H9 (cell line): ENCODE data around the gene PTCSC3. TPM values are rescaled to one million over a fixed set of nuclear protein-coding genes. Genes with fewer than 3 reads are reported as not detected.

Source experiments
- DNase-seq: peaks from one replicate; pipeline ENCODE4 v3.0.0-alpha.2; 2017
- H2AFZ ChIP-seq: one replicate; pipeline ENCODE4 v1.6.1; 2013; ENCODE audit warnings: mild to moderate bottlenecking, low read length, control low read depth, moderate library complexity
- H2AK5ac ChIP-seq: 2 replicates; pipeline ENCODE4 v1.6.1; 2013; ENCODE audit warnings: low read length, control low read depth, mixed read lengths; ENCODE audit not compliant: insufficient read length
- H2BK120ac ChIP-seq: one replicate; pipeline ENCODE4 v1.6.1; 2013; ENCODE audit warnings: low read depth, mild to moderate bottlenecking, low read length, control low read depth, inconsistent platforms; ENCODE audit not compliant: poor library complexity, severe bottlenecking
- H2BK12ac ChIP-seq: 2 replicates; pipeline ENCODE4 v1.6.1; 2013; ENCODE audit warnings: low read length, control low read depth, mixed read lengths, low read depth; ENCODE audit not compliant: insufficient read length
- H2BK15ac ChIP-seq: 2 replicates; pipeline ENCODE4 v1.6.1; 2013; ENCODE audit warnings: low read depth, low read length, control low read depth
- H2BK20ac ChIP-seq: one replicate; pipeline ENCODE4 v1.6.1; 2013; ENCODE audit warnings: low read depth, mild to moderate bottlenecking, low read length, control low read depth, inconsistent platforms; ENCODE audit not compliant: poor library complexity, severe bottlenecking
- H2BK5ac ChIP-seq: 2 replicates; pipeline ENCODE4 v1.6.1; 2013; ENCODE audit warnings: low read length, control low read depth, mixed read lengths; ENCODE audit not compliant: insufficient read length
- H3K14ac ChIP-seq: 2 replicates; pipeline ENCODE4 v1.6.1; 2013; ENCODE audit warnings: low read length, control low read depth; ENCODE audit not compliant: insufficient read depth
- H3K18ac ChIP-seq: 2 replicates; pipeline ENCODE4 v1.6.1; 2013; ENCODE audit warnings: low read depth, mild to moderate bottlenecking, mixed read lengths, low read length, control low read depth; ENCODE audit not compliant: insufficient read length
- H3K23ac ChIP-seq: 2 replicates; pipeline ENCODE4 v1.6.1; 2013; ENCODE audit warnings: low read length, control low read depth, mixed read lengths, low read depth; ENCODE audit not compliant: insufficient read length
- H3K23me2 ChIP-seq: 2 replicates; pipeline ENCODE4 v1.6.1; 2013; ENCODE audit warnings: low read depth, mild to moderate bottlenecking, mixed read lengths, low read length, control low read depth; ENCODE audit not compliant: insufficient read length, poor library complexity, severe bottlenecking
- H3K27ac ChIP-seq: 2 replicates; pipeline ENCODE4 v1.5.1; 2013; ENCODE audit warnings: low read length, control low read depth, mixed read lengths, low read depth; ENCODE audit not compliant: insufficient read length
- H3K27me3 ChIP-seq: 2 replicates; pipeline ENCODE4 v1.6.1; 2013; ENCODE audit warnings: low read length, control low read depth, inconsistent platforms; ENCODE audit not compliant: insufficient read depth
- H3K4ac ChIP-seq: 2 replicates; pipeline ENCODE4 v1.6.1; 2013; ENCODE audit warnings: low read depth, mild to moderate bottlenecking, control low read depth, inconsistent platforms, low read length, moderate library complexity
- H3K4me1 ChIP-seq: 2 replicates; pipeline ENCODE4 v1.6.1; 2013; ENCODE audit warnings: low read length, control low read depth, inconsistent platforms; ENCODE audit not compliant: insufficient read depth
- H3K4me2 ChIP-seq: 2 replicates; pipeline ENCODE4 v1.6.1; 2013; ENCODE audit warnings: low read length, control low read depth, mixed read lengths; ENCODE audit not compliant: insufficient read length, insufficient read depth
- H3K56ac ChIP-seq: 2 replicates; pipeline ENCODE4 v1.6.1; 2013; ENCODE audit warnings: low read depth, mild to moderate bottlenecking, mixed read lengths, low read length, control low read depth; ENCODE audit not compliant: insufficient read length
- H3K79me1 ChIP-seq: 2 replicates; pipeline ENCODE4 v1.6.1; 2013; ENCODE audit warnings: low read depth, mild to moderate bottlenecking, moderate library complexity, low read length, control low read depth, inconsistent platforms; ENCODE audit not compliant: insufficient read depth, poor library complexity, severe bottlenecking
- H3K79me2 ChIP-seq: 2 replicates; pipeline ENCODE4 v1.6.1; 2013; ENCODE audit warnings: low read length, control low read depth, inconsistent platforms; ENCODE audit not compliant: insufficient read depth
- H3K9ac ChIP-seq: 2 replicates; pipeline ENCODE4 v1.6.1; 2013; ENCODE audit warnings: low read length, control low read depth, mixed read lengths; ENCODE audit not compliant: insufficient read length; ENCODE audit errors: extremely low read depth
- H3K9me3 ChIP-seq: one replicate; pipeline ENCODE4 v1.6.1; 2013; ENCODE audit warnings: low read depth, low read length, inconsistent platforms; ENCODE audit not compliant: control insufficient read depth
- H3T11ph ChIP-seq: one replicate; pipeline ENCODE4 v1.6.1; 2013; ENCODE audit warnings: mild to moderate bottlenecking, low read length, control low read depth, inconsistent platforms
- H4K20me1 ChIP-seq: one replicate; pipeline ENCODE4 v1.6.1; 2013; ENCODE audit not compliant: control insufficient read depth, insufficient read length, insufficient read depth
- H4K5ac ChIP-seq: 2 replicates; pipeline ENCODE4 v1.6.1; 2013; ENCODE audit warnings: low read depth, mild to moderate bottlenecking, mixed read lengths, low read length, control low read depth; ENCODE audit not compliant: insufficient read length
- H4K8ac ChIP-seq: replicated peaks from 2 replicates; pipeline ENCODE4 v1.6.1; 2013; ENCODE audit warnings: low read length, control low read depth, mixed read lengths, low read depth; ENCODE audit not compliant: insufficient read length
- H4K91ac ChIP-seq: 2 replicates; pipeline ENCODE4 v1.6.1; 2013; ENCODE audit warnings: low read depth, mild to moderate bottlenecking, moderate library complexity, mixed read lengths, low read length, control low read depth; ENCODE audit not compliant: insufficient read length
- H3K27ac Mint-ChIP-seq, 3 experiments: 2 replicates in 2 of 3; 3 replicates in 1 of 3; pipeline ENCODE4 v1.8.0; 2020 to 2021; ENCODE audit warnings: mixed read lengths in 3 of 3, mild to moderate bottlenecking in 1 of 3, moderate library complexity in 1 of 3
- H3K27me3 Mint-ChIP-seq: 2 replicates; pipeline ENCODE4 v1.8.0; 2021; ENCODE audit warnings: low read depth, mild to moderate bottlenecking, moderate library complexity, mixed read lengths
- H3K36me3 Mint-ChIP-seq, 3 experiments: 2 replicates in 2 of 3; 3 replicates in 1 of 3; pipeline ENCODE4 v1.8.0; 2020 to 2021; ENCODE audit warnings: low read depth in 3 of 3, mixed read lengths in 3 of 3; ENCODE audit not compliant: insufficient read depth in 1 of 3
- H3K4me1 Mint-ChIP-seq, 2 experiments: 2 replicates each; pipeline ENCODE4 v1.8.0; 2020; ENCODE audit warnings: mixed read lengths in 2 of 2
- H3K4me3 Mint-ChIP-seq, 2 experiments: 2 replicates in 1 of 2; 3 replicates in 1 of 2; pipeline ENCODE4 v1.8.0; 2020 to 2021; ENCODE audit warnings: mild to moderate bottlenecking in 2 of 2, mixed read lengths in 2 of 2, moderate library complexity in 1 of 2
- H3K9me3 Mint-ChIP-seq, 2 experiments: 2 replicates in 1 of 2; 3 replicates in 1 of 2; pipeline ENCODE4 v1.8.0; 2020; ENCODE audit warnings: mild to moderate bottlenecking in 2 of 2, mixed read lengths in 2 of 2, moderate library complexity in 1 of 2
- WGBS: extraction: QIAGEN DNeasy Blood & Tissue Kit; methylation state at CpG from one replicate; pipeline ENCODE4 v1.1.7; 2013; ENCODE audit warnings: missing lambda C conversion rate, low lambda C conversion rate, mixed read lengths; ENCODE audit not compliant: insufficient read length; ENCODE audit errors: extremely low coverage; 5-methylcytosine and 5-hydroxymethylcytosine counted together
- total RNA-seq: library from RNA; stranded (reverse); gene quantifications from 2 replicates; pipeline ENCODE4 v1.2.1, GENCODE V29; 2021
- TF ChIP-seq, protein P1 (sequence below): fragments of 200-600 bp; sonication (generic); conservative IDR thresholded peaks from 3 replicates; pipeline ENCODE4 v1.8.0; 2021; ENCODE audit warnings: antibody characterized with exemption, mild to moderate bottlenecking

The PTCSC3 gene
- total RNA-seq, 1 experiment from 2014 or later = not detected

DNA sequence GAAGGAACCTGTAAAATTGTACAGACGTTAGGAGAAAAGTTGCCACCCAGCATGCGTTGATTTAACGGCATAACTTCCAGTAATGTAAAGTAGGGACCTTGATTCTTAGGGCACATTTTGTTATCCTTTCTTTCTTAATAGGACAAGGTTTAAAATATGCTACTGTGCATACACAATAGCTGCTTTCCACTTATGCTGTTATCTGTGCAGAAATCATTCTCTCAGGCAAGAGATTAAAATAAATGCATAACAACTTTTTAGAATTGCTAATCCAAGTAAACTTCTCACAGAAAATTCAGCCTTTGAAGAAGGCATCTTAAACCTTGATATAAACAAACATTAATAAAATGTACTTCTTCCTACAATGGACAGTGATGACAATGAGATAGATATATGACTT, 16.0 kb upstream of the PTCSC3 start:
- Histone ChIP-seq H3K79me2 (no peaks in the 10 kb centered on the region), H3K27ac (no peak overlapping the region), H3K23ac (no peak overlapping the region), H3K4me2 (no peak overlapping the region), H2BK120ac (no peak overlapping the region), H3K23me2 (no peaks in the 10 kb centered on the region), H3K4me1 (no peaks in the 10 kb centered on the region), H3K79me1 (no peaks in the 10 kb centered on the region), H3K9me3 (no peaks in the 10 kb centered on the region), H3K27me3 (no peaks in the 10 kb centered on the region), H3K14ac (no peak overlapping the region), H4K5ac (no peak overlapping the region), H3K56ac (no peak overlapping the region), H4K8ac (no peak overlapping the region), H2BK20ac (no peak overlapping the region), H2BK12ac (no peak overlapping the region), H3T11ph (no peak overlapping the region), H3K18ac (no peak overlapping the region), H2AK5ac (no peak overlapping the region), H4K91ac (no peak overlapping the region), H2BK5ac (no peak overlapping the region), H3K4ac (no peak overlapping the region), H3K9ac (no peak overlapping the region), H4K20me1 (no peaks in the 10 kb centered on the region), H2AFZ (no peak overlapping the region), H2BK15ac (no peak overlapping the region)
- DNase-seq = no peak
- H3K36me3 Mint-ChIP-seq = peaks cover 0 to 2% (median 0%) of the 10 kb centered on the region in 3 experiments; a peak in 2 of 7 replicates
- WGBS = no CpG with 5 or more reads among the region's 3 CpGs
- TF ChIP-seq, protein P1, sequence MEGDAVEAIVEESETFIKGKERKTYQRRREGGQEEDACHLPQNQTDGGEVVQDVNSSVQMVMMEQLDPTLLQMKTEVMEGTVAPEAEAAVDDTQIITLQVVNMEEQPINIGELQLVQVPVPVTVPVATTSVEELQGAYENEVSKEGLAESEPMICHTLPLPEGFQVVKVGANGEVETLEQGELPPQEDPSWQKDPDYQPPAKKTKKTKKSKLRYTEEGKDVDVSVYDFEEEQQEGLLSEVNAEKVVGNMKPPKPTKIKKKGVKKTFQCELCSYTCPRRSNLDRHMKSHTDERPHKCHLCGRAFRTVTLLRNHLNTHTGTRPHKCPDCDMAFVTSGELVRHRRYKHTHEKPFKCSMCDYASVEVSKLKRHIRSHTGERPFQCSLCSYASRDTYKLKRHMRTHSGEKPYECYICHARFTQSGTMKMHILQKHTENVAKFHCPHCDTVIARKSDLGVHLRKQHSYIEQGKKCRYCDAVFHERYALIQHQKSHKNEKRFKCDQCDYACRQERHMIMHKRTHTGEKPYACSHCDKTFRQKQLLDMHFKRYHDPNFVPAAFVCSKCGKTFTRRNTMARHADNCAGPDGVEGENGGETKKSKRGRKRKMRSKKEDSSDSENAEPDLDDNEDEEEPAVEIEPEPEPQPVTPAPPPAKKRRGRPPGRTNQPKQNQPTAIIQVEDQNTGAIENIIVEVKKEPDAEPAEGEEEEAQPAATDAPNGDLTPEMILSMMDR = no peak
- H3K4me3 Mint-ChIP-seq = no peak overlapping the region
- H3K4me1 Mint-ChIP-seq = no peaks in the 10 kb centered on the region
- H3K27ac Mint-ChIP-seq = no peak overlapping the region
- H3K9me3 Mint-ChIP-seq = peaks cover 3 to 5% of the 10 kb centered on the region in 2 experiments; a peak in 1 of 5 replicates
- peaks cover 3% of the 10 kb centered on the region for H3K27me3 Mint-ChIP-seq
